ENCODE measurements around the gene ZNF682.
"Not testable (repeated sequence)": the region's sequence is repeated elsewhere in the genome, so short reads cannot be mapped to it uniquely, and the experiment has no call there.

The ZNF682 gene

GRCh38 chr19:20039203-20039723, at the start of gene ZNF682:
Gene ZNF682, minus strand, starts transcription at chr19:20039505. Its CDS starts 160 bp downstream, at chr19:20039345.
- peak; percentile 96 for DNase-seq

GRCh38 chr19:20082876-20083275, 43.6 kb upstream of the ZNF682 start:
- DNase-seq, result not testable (repeated sequence)

- peak; percentile 2 for DNase-seq
These were observed 43.0 kb upstream of the ZNF682 start for GRCh38 chr19:20082232-20082833.

GRCh38 chr19:20080656-20081055, 41.4 kb upstream of the ZNF682 start:
- DNase-seq, result no peak

GRCh38 chr19:20079476-20079875, 40.2 kb upstream of the ZNF682 start:
- DNase-seq, result no peak

GRCh38 chr19:20078581-20079031, 39.3 kb upstream of the ZNF682 start:
- no peak for DNase-seq

- DNase-seq, result peak; percentile 92
These were observed 38.6 kb upstream of the ZNF682 start, which contains the start of gene ZNF90 for GRCh38 chr19:20077791-20078463. Gene ZNF90, plus strand, starts transcription at chr19:20078000. Its CDS starts 133 bp downstream, at chr19:20078133.

- no peak for DNase-seq
These were observed 33.6 kb upstream of the ZNF682 start for GRCh38 chr19:20072936-20073335.

GRCh38 chr19:20070691-20071090, 31.4 kb upstream of the ZNF682 start:
- DNase-seq, result no peak

- not testable (repeated sequence) for DNase-seq
These were observed 29.3 kb upstream of the ZNF682 start for GRCh38 chr19:20068559-20068958.

GRCh38 chr19:20067943-20068342, 28.6 kb upstream of the ZNF682 start:
- no peak for DNase-seq

- DNase-seq, result no peak
These were observed 27.6 kb upstream of the ZNF682 start for GRCh38 chr19:20066861-20067260.

GRCh38 chr19:20060282-20060681, 21.0 kb upstream of the ZNF682 start:
- DNase-seq, result no peak

GRCh38 chr19:20058738-20059137, 19.4 kb upstream of the ZNF682 start:
- not testable (repeated sequence) for DNase-seq

GRCh38 chr19:20051841-20052768, 12.8 kb upstream of the ZNF682 start:
- DNase-seq, result peak; percentile 92

GRCh38 chr19:20045742-20046141, 6.4 kb upstream of the ZNF682 start:
- not testable (repeated sequence) for DNase-seq

GRCh38 chr19:20044663-20045062, 5.4 kb upstream of the ZNF682 start:
- no peak for DNase-seq

- DNase-seq, result no peak
These were observed 725 bp downstream of the ZNF682 start for GRCh38 chr19:20038358-20039202.

GRCh38 chr19:20035935-20036334, 3.4 kb downstream of the ZNF682 start:
- DNase-seq, result no peak

GRCh38 chr19:20028611-20029010, 10.7 kb downstream of the ZNF682 start:
- DNase-seq, result no peak

GRCh38 chr19:20005741-20006140, 33.6 kb downstream of the ZNF682 start:
- no peak for DNase-seq

- DNase-seq, result no peak
These were observed 41.5 kb downstream of the ZNF682 start for GRCh38 chr19:19997656-19998268.

All from NCI-H774 (cell line).